Esophagus squamous epithelium (tissue), 5 donors: ENCODE results near the gene LCK. TPM values are rescaled to one million over a fixed set of nuclear protein-coding genes. Genes with fewer than 3 reads are reported as not detected.
A peak's percentile ranks its signal among the peaks of the same experiment; 100 is the strongest.
"Not testable (repeated sequence)": the region's sequence is repeated elsewhere in the genome, so short reads cannot be mapped to it uniquely, and the experiment has no call there.

Source experiments
- DNase-seq: peaks from one replicate; lab custom pipeline; 2025; lab: John Stamatoyannopoulos, UW
- H3K27ac ChIP-seq, 4 donors: fragments of 200-600 bp; sonication (generic); one replicate each; pipeline ENCODE4 v1.5.1; 2016 to 2019; ENCODE audit warnings: mild to moderate bottlenecking in 1 of 4
- H3K27me3 ChIP-seq, 4 donors: fragments of 200-600 bp; sonication (generic); 1 replicate in 3 of 4; 2 replicates in 1 of 4; pipeline versions ENCODE4 v1.5.1 to v1.6.0; 2017 to 2021; ENCODE audit warnings: antibody characterized with exemption in 1 of 4
- H3K36me3 ChIP-seq, 3 donors: fragments of 200-600 bp; sonication (generic); one replicate each; pipeline ENCODE4 v1.5.1; 2016 to 2019
- H3K4me1 ChIP-seq, 3 donors: fragments of 200-600 bp; sonication (generic); one replicate each; pipeline ENCODE4 v1.5.1; 2017 to 2019
- H3K4me3 ChIP-seq, 4 donors: fragments of 200-600 bp; sonication (generic); 1 replicate in 3 of 4; 2 replicates in 1 of 4; pipeline ENCODE4 v1.5.1; 2016 to 2019; ENCODE audit warnings: mild to moderate bottlenecking in 2 of 4, moderate library complexity in 1 of 4
- H3K9me3 ChIP-seq, 3 donors: fragments of 200-600 bp; sonication (generic); one replicate each; pipeline ENCODE4 v1.5.1; 2016 to 2019
- CTCF ChIP-seq, 6 experiments: fragments of 450-650 bp in 4 of 6; fragments of 200-600 bp in 2 of 6; sonication (generic) in 2 of 6; IDR thresholded peaks; one replicate each; pipeline ENCODE4 v1.5.1; 2016 to 2019; ENCODE audit warnings: antibody characterized with exemption in 6 of 6, mild to moderate bottlenecking in 4 of 6, moderate library complexity in 4 of 6
- POLR2A ChIP-seq, 4 donors: fragments of 450-650 bp; IDR thresholded peaks; one replicate each; pipeline ENCODE4 v1.6.1; 2017; ENCODE audit warnings: antibody characterized with exemption in 4 of 4, mild to moderate bottlenecking in 4 of 4, moderate library complexity in 3 of 4
- WGBS, 2 donors: methylation state at CpG; one replicate each; pipeline ENCODE4 v1.1.5; 2018; 5-methylcytosine and 5-hydroxymethylcytosine counted together
- intact Hi-C: fragments of 100-400 bp; cut with DNase I; formaldehyde crosslinking; loops from one replicate; pipeline ENCODE4 v1.15.0; 2022
- total RNA-seq, 4 donors: library from RNA; depleted of rRNA; stranded (reverse); fragments of >200 nt; gene quantifications; one replicate each; pipeline ENCODE4 v1.1.0, GENCODE V29; 2016
- donor health status: DM: yes; HTN: yes; CAD: no.

The LCK gene
- total RNA-seq, 4 donors from 2014 or later = 1.2 to 9.0 (median 4.5) TPM

- Histone ChIP-seq H3K36me3 (no peaks in the 10 kb centered on the region), H3K9me3 (no peaks in the 10 kb centered on the region), H3K4me3 (no peak overlapping the region), H3K4me1 (peaks cover 0 to 13% (median 0%) of the 10 kb centered on the region in 3 donors), H3K27me3 (peaks cover 0 to 43% (median 4%) of the 10 kb centered on the region in 4 donors), H3K27ac (no peak overlapping the region)
- TF ChIP-seq POLR2A (IDR thresholded peaks at IDR 0.05) (no peak), CTCF (IDR thresholded peaks at IDR 0.05) (no peak)
- intact Hi-C loops = no loop called here
- no peak for DNase-seq
- 70 to 91% methylated on average over 10 of the region's 31 CpGs for WGBS, 2 donors
These were observed 23.7 kb downstream of the LCK start for GRCh38 chr1:32274646-32275340.

GRCh38 chr1:32275424-32275823 is 24.4 kb downstream of the LCK start:
- WGBS, 2 donors = 22 to 23% methylated on average over 4 to 13 of the region's 41 CpGs
- Histone ChIP-seq H3K4me1 (peaks cover 0 to 13% (median 0%) of the 10 kb centered on the region in 3 donors), H3K27me3 (peaks cover 0 to 43% (median 4%) of the 10 kb centered on the region in 4 donors), H3K27ac (no peak overlapping the region), H3K36me3 (no peaks in the 10 kb centered on the region), H3K4me3 (peak overlapping the region in 2 of 4 donors; percentile 18 to 39), H3K9me3 (no peaks in the 10 kb centered on the region)
- DNase-seq = no peak
- TF ChIP-seq CTCF (IDR thresholded peaks at IDR 0.05) (no peak), POLR2A (IDR thresholded peaks at IDR 0.05) (no peak)
- intact Hi-C loops = no loop called here

GRCh38 chr1:32276032-32276782 is 25.1 kb downstream of the LCK start:
- Histone ChIP-seq H3K27ac (no peak overlapping the region), H3K4me1 (peaks cover 0 to 13% (median 0%) of the 10 kb centered on the region in 3 donors), H3K9me3 (no peaks in the 10 kb centered on the region), H3K27me3 (peaks cover 0 to 43% (median 4%) of the 10 kb centered on the region in 4 donors), H3K36me3 (no peaks in the 10 kb centered on the region), H3K4me3 (no peak overlapping the region)
- TF ChIP-seq POLR2A (IDR thresholded peaks at IDR 0.05) = no peak
- TF ChIP-seq CTCF (IDR thresholded peaks at IDR 0.05) = no peak
- 85 to 86% methylated on average over 8 to 22 of the region's 30 CpGs for WGBS, 2 donors
- DNase-seq = no peak
- intact Hi-C loops = no loop called here

- H3K9me3 ChIP-seq, H3K4me1 ChIP-seq, H3K4me3 ChIP-seq, H3K27ac ChIP-seq, intact Hi-C loops, H3K27me3 ChIP-seq, H3K36me3 ChIP-seq, DNase-seq: not testable (repeated sequence)
- 90 to 95% methylated on average over 8 of the region's 8 CpGs for WGBS, 2 donors
These were observed 33.7 kb downstream of the LCK start for GRCh38 chr1:32284777-32285176.

- H3K36me3 ChIP-seq = no peaks in the 10 kb centered on the region
- no peaks in the 10 kb centered on the region for H3K27me3 ChIP-seq
- TF ChIP-seq POLR2A (IDR thresholded peaks at IDR 0.05) = no peak
- no peak for TF ChIP-seq CTCF (IDR thresholded peaks at IDR 0.05)
- DNase-seq = no peak
- no peak overlapping the region for H3K27ac ChIP-seq
- H3K4me3 ChIP-seq = no peak overlapping the region
- H3K9me3 ChIP-seq = no peaks in the 10 kb centered on the region
- peaks cover 0 to 18% (median 4%) of the 10 kb centered on the region in 3 donors for H3K4me1 ChIP-seq
- intact Hi-C loops = no loop called here
- 92 to 95% methylated on average over 3 of the region's 3 CpGs for WGBS, 2 donors
These were observed 34.6 kb downstream of the LCK start for GRCh38 chr1:32285658-32286057.
